GM04504 (cell line): ENCODE measurements around the gene XIAP.

Source experiments
- DNase-seq: peaks from one replicate; pipeline ENCODE4 v3.0.0-alpha.2; 2012; ENCODE audit warnings: low read depth

The XIAP gene

GRCh38 chrX:123961268-123962005 is 101.6 kb downstream of the XIAP start, which contains the start of gene STAG2:
STAG2 (plus strand) TSS chrX:123961706; CDS start chrX:124022628, 60,922 bp downstream.
- DNase-seq = peak; percentile 60

GRCh38 chrX:123962006-123962467 is 102.2 kb downstream of the XIAP start:
- DNase-seq = no peak

GRCh38 chrX:123962794-123963373 is 103.0 kb downstream of the XIAP start:
- peak; percentile 88 for DNase-seq
